Endothelial cell of umbilical vein (primary cell): Measurements from ENCODE around the gene SAYSD1. TPM values are rescaled to one million over a fixed set of nuclear protein-coding genes. Genes with fewer than 3 reads are reported as not detected.

ENCODE experiments used
- BruUV-seq: library from RNA; stranded (reverse); fragments of 400-500 nt; replicated peaks from 2 replicates; lab custom pipeline; 2021; lab: Mats Ljungman, UMichigan
- CTCF ChIA-PET: fragments of 300-600, 350-600 bp; sonication (Branson Sonifier 250); formaldehyde crosslinking; loops from one replicate; lab custom pipeline; 2021; ENCODE audit warnings: antibody characterized with exemption, inconsistent platforms; lab: Charles Lee
- POLR2A ChIA-PET: fragments of 300-600, 350-600 bp; sonication (Branson Sonifier 250); formaldehyde crosslinking; loops from one replicate; lab custom pipeline; 2021; ENCODE audit warnings: antibody characterized with exemption, inconsistent platforms; lab: Charles Lee
- DNase-seq: peaks from one replicate; pipeline ENCODE4 v3.0.0-alpha.2; 2011; ENCODE audit warnings: low read depth, low spot score
- FAIRE-seq: peaks from 2 replicates; lab custom pipeline; 2011; peaks lifted over from hg19 to GRCh38; lab: Jason Lieb, UNC
- H2AFZ ChIP-seq: 2 replicates; pipeline ENCODE4 v1.6.0; 2012; ENCODE audit warnings: low read depth, low read length, control low read depth, inconsistent platforms
- H3K27ac ChIP-seq: 2 replicates; pipeline ENCODE4 v1.5.1; 2011; ENCODE audit warnings: low read depth, mild to moderate bottlenecking, control low read depth, low read length, moderate library complexity; ENCODE audit not compliant: insufficient read depth
- H3K27me3 ChIP-seq, 2 experiments: 2 replicates each; pipeline versions ENCODE4 v1.6.0 to v1.6.1; 2011; ENCODE audit warnings: low read length in 2 of 2, mixed read lengths in 1 of 2; ENCODE audit not compliant: control insufficient read depth in 2 of 2, insufficient read depth in 2 of 2
- H3K36me3 ChIP-seq, 2 experiments: 2 replicates in 1 of 2; 3 replicates in 1 of 2; pipeline ENCODE4 v1.5.1; 2011; ENCODE audit warnings: low read length in 2 of 2, mild to moderate bottlenecking in 1 of 2, moderate library complexity in 1 of 2; ENCODE audit not compliant: control insufficient read depth in 2 of 2, insufficient read depth in 2 of 2; ENCODE audit errors: extremely low read depth in 1 of 2
- H3K4me1 ChIP-seq: 3 replicates; pipeline ENCODE4 v1.5.1; 2011; ENCODE audit warnings: mild to moderate bottlenecking, low read length; ENCODE audit not compliant: control insufficient read depth, insufficient read depth; ENCODE audit errors: extremely low read depth
- H3K4me2 ChIP-seq: 2 replicates; pipeline ENCODE4 v1.6.1; 2011; ENCODE audit warnings: low read length, control low read depth, mixed read lengths; ENCODE audit not compliant: insufficient read depth
- H3K4me3 ChIP-seq, 3 experiments: fragments of 200-600 bp in 1 of 3; sonication (generic), shearing (Covaris generic) in 1 of 3; replicated peaks in 1 of 3; 2 replicates each; pipeline ENCODE4 v1.5.1; 2011 to 2016; ENCODE audit warnings: control low read depth in 3 of 3, low read length in 3 of 3, mild to moderate bottlenecking in 2 of 3, inconsistent platforms in 1 of 3, low read depth in 1 of 3, moderate library complexity in 1 of 3; ENCODE audit not compliant: insufficient read depth in 1 of 3
- H3K79me2 ChIP-seq: 2 replicates; pipeline ENCODE4 v1.6.0; 2012; ENCODE audit warnings: low read length, inconsistent platforms; ENCODE audit not compliant: control insufficient read depth, insufficient read depth
- H3K9ac ChIP-seq: replicated peaks from 2 replicates; pipeline ENCODE3; 2011; ENCODE audit warnings: low read length, control low read depth; ENCODE audit not compliant: insufficient read depth; ENCODE audit errors: extremely low read depth
- H3K9me1 ChIP-seq: replicated peaks from 3 replicates; pipeline ENCODE4 v1.6.0; 2011; ENCODE audit warnings: mild to moderate bottlenecking, low read length; ENCODE audit not compliant: control insufficient read depth, insufficient read depth; ENCODE audit errors: extremely low read depth
- H3K9me3 ChIP-seq: replicated peaks from 2 replicates; pipeline ENCODE4 v1.5.1; 2012; ENCODE audit warnings: low read length, inconsistent platforms; ENCODE audit not compliant: control insufficient read depth, insufficient read depth
- H4K20me1 ChIP-seq: replicated peaks from 2 replicates; pipeline ENCODE3; 2011; ENCODE audit warnings: mild to moderate bottlenecking, low read length; ENCODE audit not compliant: control insufficient read depth, insufficient read depth; ENCODE audit errors: extremely low read depth
- EZH2 ChIP-seq: IDR thresholded peaks from 2 replicates; pipeline ENCODE4 v1.6.1; 2012; ENCODE audit warnings: borderline replicate concordance, low read depth, mild to moderate bottlenecking, moderate library complexity, low read length, inconsistent platforms; ENCODE audit not compliant: severe bottlenecking
- FOS ChIP-seq: IDR thresholded peaks from 2 replicates; pipeline ENCODE4 v1.6.1; 2011; ENCODE audit warnings: mild to moderate bottlenecking, low read length, moderate library complexity, borderline replicate concordance; ENCODE audit not compliant: insufficient read depth
- GATA2 ChIP-seq: IDR thresholded peaks from 2 replicates; pipeline ENCODE4 v1.7.0; 2011; ENCODE audit warnings: low read depth, mild to moderate bottlenecking, moderate library complexity, mixed read lengths, low read length; ENCODE audit not compliant: insufficient read length, insufficient read depth
- JUN ChIP-seq: IDR thresholded peaks from 2 replicates; pipeline ENCODE4 v1.6.1; 2011; ENCODE audit warnings: borderline replicate concordance, low read depth; ENCODE audit not compliant: insufficient read length, insufficient read depth
- MYC ChIP-seq: IDR thresholded peaks from one replicate; pipeline ENCODE4 v1.6.1; 2011; ENCODE audit warnings: mild to moderate bottlenecking, low read depth, low read length
- POLR2A ChIP-seq: IDR thresholded peaks from 2 replicates; pipeline ENCODE4 v1.6.1; 2012; ENCODE audit warnings: low read depth, mild to moderate bottlenecking, control low read depth, low read length
- POLR2AphosphoS5 ChIP-seq: IDR thresholded peaks from 2 replicates; pipeline ENCODE4 v1.6.1; 2012; ENCODE audit warnings: low read depth, mild to moderate bottlenecking, control low read depth, low read length, moderate library complexity; ENCODE audit not compliant: insufficient read depth
- dilution Hi-C: fragments of 300-500 bp; cut with MboI; formaldehyde crosslinking; loops from one replicate; pipeline ENCODE4 v1.15.0; 2019; ENCODE audit warnings: low sequenced_read_pairs; ENCODE audit not compliant: extremely low pct_ligation_motif_present
- intact Hi-C: fragments of 100-400 bp; cut with micrococcal nuclease; formaldehyde crosslinking; loops from one replicate; pipeline ENCODE4 v1.10.0; 2022
- polyA plus RNA-seq, 4 experiments: library from polyadenylated mRNA; depleted of rRNA in 3 of 4; stranded (reverse) in 3 of 4; unstranded in 1 of 4; fragments of >200 nt; gene quantifications; 2 replicates each; pipeline versions ENCODE4 v1.2.1 to v1.2.3, GENCODE V29; 2011 to 2012; ENCODE audit warnings: missing spikeins in 1 of 4
- total RNA-seq: library from RNA; stranded (reverse); gene quantifications from 2 replicates; pipeline ENCODE4 v1.2.3, GENCODE V29; 2021
- TF ChIP-seq, protein P1 (sequence below), 2 donors: IDR thresholded peaks; 1 replicate in 1 of 2; 2 replicates in 1 of 2; pipeline ENCODE4 v1.5.1; 2011; ENCODE audit warnings: low read length in 2 of 2, mild to moderate bottlenecking in 2 of 2, moderate library complexity in 2 of 2, control low read depth in 1 of 2, inconsistent platforms in 1 of 2, low read depth in 1 of 2; ENCODE audit not compliant: insufficient read depth in 1 of 2; ENCODE audit errors: extremely low read depth in 1 of 2
- TF ChIP-seq, protein P2 (sequence below): IDR thresholded peaks from 2 replicates; pipeline ENCODE4 v1.6.1; 2011; ENCODE audit not compliant: insufficient read depth, insufficient read length

Gene SAYSD1
- total and polyA plus RNA-seq, 2 donors (not counting 3 experiments of a cell fraction or from before 2014, with no cell fraction given) = 9.0 to 9.7 TPM

DNA sequence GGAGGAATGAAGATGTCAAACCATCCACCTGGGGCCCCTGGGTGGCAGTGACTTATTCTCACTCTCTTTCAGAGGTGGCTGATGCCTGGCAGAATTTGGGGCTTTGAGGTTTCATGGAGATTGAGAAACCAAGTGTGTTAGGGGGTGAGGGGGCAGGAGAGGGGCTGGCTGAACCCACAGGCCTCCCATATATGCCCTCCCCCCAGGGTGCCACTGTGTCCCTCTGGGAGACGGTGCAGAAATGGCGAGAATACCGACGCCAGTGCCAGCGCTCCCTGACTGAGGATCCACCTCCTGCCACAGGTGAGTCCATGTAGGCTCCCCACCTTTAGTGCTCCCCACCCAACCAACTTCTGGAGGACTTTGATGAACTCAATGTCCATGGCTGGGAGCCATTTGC is 58.8 kb downstream of the SAYSD1 start:
- H3K27ac ChIP-seq = no peak overlapping the region
- H3K4me2 ChIP-seq = no peak overlapping the region
- CTCF ChIA-PET = no interaction called here
- no peaks in the 10 kb centered on the region for H3K9me3 ChIP-seq
- no peaks in the 10 kb centered on the region for H3K27me3 ChIP-seq
- no peaks in the 10 kb centered on the region for H3K4me1 ChIP-seq
- no peaks in the 10 kb centered on the region for H3K9me1 ChIP-seq
- H4K20me1 ChIP-seq = no peaks in the 10 kb centered on the region
- H3K36me3 ChIP-seq = no peaks in the 10 kb centered on the region
- dilution Hi-C loops (no loop called here), intact Hi-C loops (no loop called here)
- BruUV-seq = no TSS peak
- H2AFZ ChIP-seq = no peak overlapping the region
- FAIRE-seq (no peak), DNase-seq (no peak)
- POLR2A ChIA-PET = no interaction called here
- no peak overlapping the region for H3K9ac ChIP-seq
- H3K4me3 ChIP-seq = no peak overlapping the region
- TF ChIP-seq EZH2 (no peak), POLR2AphosphoS5 (no peak)
- TF ChIP-seq, protein P1, sequence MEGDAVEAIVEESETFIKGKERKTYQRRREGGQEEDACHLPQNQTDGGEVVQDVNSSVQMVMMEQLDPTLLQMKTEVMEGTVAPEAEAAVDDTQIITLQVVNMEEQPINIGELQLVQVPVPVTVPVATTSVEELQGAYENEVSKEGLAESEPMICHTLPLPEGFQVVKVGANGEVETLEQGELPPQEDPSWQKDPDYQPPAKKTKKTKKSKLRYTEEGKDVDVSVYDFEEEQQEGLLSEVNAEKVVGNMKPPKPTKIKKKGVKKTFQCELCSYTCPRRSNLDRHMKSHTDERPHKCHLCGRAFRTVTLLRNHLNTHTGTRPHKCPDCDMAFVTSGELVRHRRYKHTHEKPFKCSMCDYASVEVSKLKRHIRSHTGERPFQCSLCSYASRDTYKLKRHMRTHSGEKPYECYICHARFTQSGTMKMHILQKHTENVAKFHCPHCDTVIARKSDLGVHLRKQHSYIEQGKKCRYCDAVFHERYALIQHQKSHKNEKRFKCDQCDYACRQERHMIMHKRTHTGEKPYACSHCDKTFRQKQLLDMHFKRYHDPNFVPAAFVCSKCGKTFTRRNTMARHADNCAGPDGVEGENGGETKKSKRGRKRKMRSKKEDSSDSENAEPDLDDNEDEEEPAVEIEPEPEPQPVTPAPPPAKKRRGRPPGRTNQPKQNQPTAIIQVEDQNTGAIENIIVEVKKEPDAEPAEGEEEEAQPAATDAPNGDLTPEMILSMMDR (IDR thresholded peaks at IDR 0.05; ENCODE audit: extremely low read depth in 1 of 2, insufficient read depth in 1 of 2, low read depth in 1 of 2, low read length in 2 of 2) = no peak
- H3K79me2 ChIP-seq = no peaks in the 10 kb centered on the region

DNA sequence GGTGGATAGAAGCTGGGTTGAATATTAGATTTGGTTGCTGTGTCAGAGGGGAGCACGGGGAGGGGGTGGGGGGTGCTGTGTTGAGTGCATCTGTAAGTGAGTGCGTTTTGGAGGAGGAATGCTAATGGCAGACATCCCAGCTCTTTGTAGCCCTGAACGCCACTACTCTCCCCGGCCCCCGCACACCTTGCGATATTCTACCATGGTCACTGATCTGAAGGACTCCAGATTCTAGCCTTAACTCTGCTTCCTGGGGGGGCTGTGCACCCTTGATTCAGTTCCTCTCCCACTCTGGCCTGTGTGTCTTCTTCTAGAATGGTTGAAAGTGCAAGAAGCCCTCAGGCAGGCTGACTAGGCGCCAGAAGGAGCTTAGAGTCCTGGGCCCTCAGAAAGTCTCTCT is 59.3 kb downstream of the SAYSD1 start:
- ChIA-PET CTCF (interaction anchor here (0.6 kb wide), 1 partner anchor 179 kb away, joined by 3 read pairs; no protein-coding TSS in a partner anchor), POLR2A (no interaction called here)
- Histone ChIP-seq H3K36me3 (no peaks in the 10 kb centered on the region), H3K4me3 (no peak overlapping the region), H3K27ac (no peak overlapping the region), H2AFZ (no peak overlapping the region), H3K27me3 (no peaks in the 10 kb centered on the region), H3K4me2 (no peak overlapping the region), H3K9ac (no peak overlapping the region), H3K79me2 (no peaks in the 10 kb centered on the region), H3K4me1 (no peaks in the 10 kb centered on the region), H3K9me1 (no peaks in the 10 kb centered on the region), H4K20me1 (no peaks in the 10 kb centered on the region), H3K9me3 (no peaks in the 10 kb centered on the region)
- BruUV-seq = no TSS peak
- no peak for TF ChIP-seq FOS
- no peak for TF ChIP-seq POLR2AphosphoS5
- TF ChIP-seq, protein P2, sequence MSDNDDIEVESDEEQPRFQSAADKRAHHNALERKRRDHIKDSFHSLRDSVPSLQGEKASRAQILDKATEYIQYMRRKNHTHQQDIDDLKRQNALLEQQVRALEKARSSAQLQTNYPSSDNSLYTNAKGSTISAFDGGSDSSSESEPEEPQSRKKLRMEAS = no peak
- TF ChIP-seq POLR2A = no peak
- no peak for TF ChIP-seq JUN
- TF ChIP-seq GATA2 = no peak
- TF ChIP-seq, protein P1 (IDR thresholded peaks at IDR 0.05; ENCODE audit: extremely low read depth in 1 of 2, insufficient read depth in 1 of 2, low read depth in 1 of 2, low read length in 2 of 2) = no peak
- TF ChIP-seq EZH2 = no peak
- TF ChIP-seq MYC = no peak
- FAIRE-seq (no peak), DNase-seq (no peak)
- dilution Hi-C loops = no loop called here
- intact Hi-C loops = no loop called here
